OCI-LY3 (cell line): ENCODE measurements around the gene CCDC178.

Source experiments
- H2AFZ ChIP-seq: fragments of 200-600, 300-600 bp; shearing (Covaris generic); 2 replicates; pipeline ENCODE4 v1.6.0; 2014; ENCODE audit warnings: antibody characterized with exemption, low read depth, low read length
- H3K27ac ChIP-seq: fragments of 200-600, 300-600 bp; sonication (generic); 2 replicates; pipeline ENCODE4 v1.5.1; 2014; ENCODE audit warnings: mild to moderate bottlenecking, low read length, moderate library complexity, mixed read lengths
- H3K27me3 ChIP-seq: fragments of 200-600, 300-600 bp; sonication (generic); 2 replicates; pipeline ENCODE4 v1.6.1; 2014; ENCODE audit warnings: low read depth, low read length, mixed read lengths
- H3K36me3 ChIP-seq: fragments of 200-600, 300-600 bp; sonication (generic); replicated peaks from 2 replicates; pipeline ENCODE3; 2014; ENCODE audit warnings: low read depth, low read length, mixed read lengths
- H3K4me1 ChIP-seq: fragments of 300-600, 200-600 bp; sonication (generic); 2 replicates; pipeline ENCODE4 v1.6.1; 2014; ENCODE audit warnings: low read length, mixed read lengths
- H3K4me2 ChIP-seq: fragments of 200-600, 300-600 bp; sonication (generic); 2 replicates; pipeline ENCODE4 v1.6.1; 2014; ENCODE audit warnings: low read length, mixed read lengths
- H3K4me3 ChIP-seq: fragments of 300-600, 200-600 bp; sonication (generic); 2 replicates; pipeline ENCODE4 v1.5.1; 2014; ENCODE audit warnings: antibody characterized with exemption, mild to moderate bottlenecking, low read length, moderate library complexity
- H3K79me2 ChIP-seq: fragments of 300-600, 200-600 bp; shearing (Covaris generic); 2 replicates; pipeline ENCODE4 v1.6.1; 2014; ENCODE audit warnings: mild to moderate bottlenecking, low read length, mixed read lengths
- H3K9ac ChIP-seq: fragments of 300-600, 200-600 bp; shearing (Covaris generic); 2 replicates; pipeline ENCODE4 v1.6.0; 2014; ENCODE audit warnings: mild to moderate bottlenecking, low read length, moderate library complexity
- H3K9me3 ChIP-seq: fragments of 200-600, 300-600 bp; shearing (Covaris generic); 2 replicates; pipeline ENCODE4 v1.6.1; 2014; ENCODE audit warnings: low read length, mixed read lengths; ENCODE audit not compliant: insufficient read depth
- H4K20me1 ChIP-seq: fragments of 200-600, 300-600 bp; sonication (generic); 2 replicates; pipeline ENCODE4 v1.6.1; 2016; ENCODE audit warnings: low read length, mixed read lengths; ENCODE audit not compliant: insufficient read depth
- CTCF ChIP-seq: fragments of 200-600, 300-600 bp; sonication (generic); IDR thresholded peaks from 2 replicates; pipeline ENCODE4 v1.5.1; 2014; ENCODE audit warnings: antibody characterized with exemption, low read length, low read depth
- EZH2phosphoT487 ChIP-seq: fragments of 200-600 bp; shearing (Covaris generic); IDR thresholded peaks from 2 replicates; pipeline ENCODE4 v1.6.1; 2018; ENCODE audit warnings: antibody characterized with exemption, mixed run types, low read depth

CCDC178 gene

GRCh38 chr18:32911660-32912284 lies 528.7 kb downstream of the CCDC178 start:
- H3K27me3 ChIP-seq: no peaks in the 10 kb centered on the region
- no peak overlapping the region for H3K4me3 ChIP-seq
- H3K79me2 ChIP-seq: no peaks in the 10 kb centered on the region
- H3K9ac ChIP-seq: no peak overlapping the region
- H3K4me1 ChIP-seq: peaks cover 34% of the 10 kb centered on the region
- no peak overlapping the region for H2AFZ ChIP-seq
- H3K36me3 ChIP-seq: no peaks in the 10 kb centered on the region
- TF ChIP-seq EZH2phosphoT487 (no peak), CTCF (no peak)
- no peaks in the 10 kb centered on the region for H3K9me3 ChIP-seq
- no peak overlapping the region for H3K27ac ChIP-seq
- no peaks in the 10 kb centered on the region for H4K20me1 ChIP-seq
- H3K4me2 ChIP-seq: no peak overlapping the region

GRCh38 chr18:32910694-32911296 lies 529.7 kb downstream of the CCDC178 start:
- H3K9me3 ChIP-seq: no peaks in the 10 kb centered on the region
- H2AFZ ChIP-seq: no peak overlapping the region
- H4K20me1 ChIP-seq: no peaks in the 10 kb centered on the region
- no peaks in the 10 kb centered on the region for H3K27me3 ChIP-seq
- H3K27ac ChIP-seq: no peak overlapping the region
- no peak overlapping the region for H3K4me2 ChIP-seq
- no peaks in the 10 kb centered on the region for H3K36me3 ChIP-seq
- no peak overlapping the region for H3K4me3 ChIP-seq
- H3K4me1 ChIP-seq: peaks cover 43% of the 10 kb centered on the region
- no peak overlapping the region for H3K9ac ChIP-seq
- H3K79me2 ChIP-seq: no peaks in the 10 kb centered on the region
- TF ChIP-seq CTCF: no peak
- TF ChIP-seq EZH2phosphoT487: no peak

- Histone ChIP-seq H3K4me2 (peak overlapping the region; percentile 68), H4K20me1 (no peaks in the 10 kb centered on the region), H3K36me3 (no peaks in the 10 kb centered on the region), H3K79me2 (no peaks in the 10 kb centered on the region), H3K9ac (no peak overlapping the region), H3K9me3 (no peaks in the 10 kb centered on the region), H2AFZ (peak overlapping the region; percentile 52; the same call in 1 of the 2 replicates), H3K27ac (peak overlapping the region; percentile 1; the same call in 1 of the 2 replicates), H3K4me1 (peaks cover 43% of the 10 kb centered on the region), H3K4me3 (peak overlapping the region; percentile 12; the same call in 1 of the 2 replicates), H3K27me3 (no peaks in the 10 kb centered on the region)
- TF ChIP-seq EZH2phosphoT487 (no peak), CTCF (no peak)
Measured at GRCh38 chr18:32909798-32910561, 530.5 kb downstream of the CCDC178 start.

GRCh38 chr18:32908424-32908805 lies 532.1 kb downstream of the CCDC178 start:
- Histone ChIP-seq H3K27ac (no peak overlapping the region), H4K20me1 (no peaks in the 10 kb centered on the region), H3K27me3 (no peaks in the 10 kb centered on the region), H3K4me2 (no peak overlapping the region), H3K79me2 (no peaks in the 10 kb centered on the region), H3K4me1 (peaks cover 44% of the 10 kb centered on the region), H3K9ac (no peak overlapping the region), H3K4me3 (no peak overlapping the region), H2AFZ (no peak overlapping the region), H3K9me3 (no peaks in the 10 kb centered on the region), H3K36me3 (no peaks in the 10 kb centered on the region)
- TF ChIP-seq CTCF (no peak), EZH2phosphoT487 (no peak)
